Lower leg skin (tissue), 3 donors: Measurements from ENCODE around the gene FARS2.

Source experiments
- CTCF ChIP-seq, 3 donors: fragments of 450-650 bp; IDR thresholded peaks; one replicate each; pipeline ENCODE4 v1.5.1; 2016; ENCODE audit warnings: antibody characterized with exemption in 3 of 3, mild to moderate bottlenecking in 3 of 3, moderate library complexity in 2 of 3
- POLR2A ChIP-seq, 2 donors: fragments of 450-650 bp; IDR thresholded peaks; one replicate each; pipeline ENCODE4 v1.6.1; 2016 to 2017; ENCODE audit warnings: antibody characterized with exemption in 2 of 2, mild to moderate bottlenecking in 1 of 2, moderate library complexity in 1 of 2

GRCh38 chr6:5664149-5664548, 402.8 kb downstream of the FARS2 start:
- TF ChIP-seq POLR2A (IDR thresholded peaks at IDR 0.05): no peak
- TF ChIP-seq CTCF (IDR thresholded peaks at IDR 0.05): no peak
